ENCODE measurements around the gene VSTM1.
"Not testable (repeated sequence)": the region's sequence is repeated elsewhere in the genome, so short reads cannot be mapped to it uniquely, and the experiment has no call there.

The VSTM1 gene

GRCh38 chr19:54063350-54064116 is at the start of gene VSTM1:
Gene VSTM1 (minus strand): TSS chr19:54063897. CDS start chr19:54063777, 120 bp downstream.
- DNase-seq (ENCODE audit: low spot score): no peak

- DNase-seq (ENCODE audit: low spot score): no peak
These were observed 46.0 kb upstream of the VSTM1 start for GRCh38 chr19:54109651-54110050.

- no peak for DNase-seq (ENCODE audit: low spot score)
These were observed 44.8 kb upstream of the VSTM1 start for GRCh38 chr19:54108496-54108895.

- no peak for DNase-seq (ENCODE audit: low spot score)
These were observed 44.3 kb upstream of the VSTM1 start for GRCh38 chr19:54107876-54108490.

- no peak for DNase-seq (ENCODE audit: low spot score)
These were observed 43.0 kb upstream of the VSTM1 start for GRCh38 chr19:54106716-54107115.

- no peak for DNase-seq (ENCODE audit: low spot score)
These were observed 42.1 kb upstream of the VSTM1 start for GRCh38 chr19:54105796-54106195.

GRCh38 chr19:54104998-54105715 is 41.5 kb upstream of the VSTM1 start:
- no peak for DNase-seq (ENCODE audit: low spot score)

GRCh38 chr19:54102421-54103169 is 38.9 kb upstream of the VSTM1 start, which contains the start of gene NDUFA3:
Gene NDUFA3 (plus strand): TSS chr19:54102855. CDS start chr19:54102879, 24 bp downstream.
- peak; percentile 97 for DNase-seq (ENCODE audit: low spot score)

- peak; percentile 40 for DNase-seq (ENCODE audit: low spot score)
These were observed 36.9 kb upstream of the VSTM1 start, which contains the start of gene OSCAR for GRCh38 chr19:54100561-54100960. Gene OSCAR (minus strand): TSS chr19:54100803. CDS start chr19:54100792, 11 bp downstream.

- not testable (repeated sequence) for DNase-seq (ENCODE audit: low spot score)
These were observed 36.2 kb upstream of the VSTM1 start for GRCh38 chr19:54099903-54100255.

- no peak for DNase-seq (ENCODE audit: low spot score)
These were observed 35.6 kb upstream of the VSTM1 start for GRCh38 chr19:54099190-54099902.

GRCh38 chr19:54096617-54097106 is 33.0 kb upstream of the VSTM1 start:
- DNase-seq (ENCODE audit: low spot score): peak; percentile 11

- DNase-seq (ENCODE audit: low spot score): not testable (repeated sequence)
These were observed 32.3 kb upstream of the VSTM1 start for GRCh38 chr19:54095859-54096616.

- DNase-seq (ENCODE audit: low spot score): no peak
These were observed 31.6 kb upstream of the VSTM1 start for GRCh38 chr19:54095136-54095858.

GRCh38 chr19:54094426-54095000 is 30.8 kb upstream of the VSTM1 start:
- DNase-seq (ENCODE audit: low spot score): no peak

GRCh38 chr19:54084410-54084809 is 20.7 kb upstream of the VSTM1 start:
- DNase-seq (ENCODE audit: low spot score): no peak

GRCh38 chr19:54081032-54081431 is 17.3 kb upstream of the VSTM1 start, which contains the start of gene TARM1:
Gene TARM1 (minus strand): TSS chr19:54081365. CDS start chr19:54081340, 25 bp downstream.
- no peak for DNase-seq (ENCODE audit: low spot score)

- peak; percentile 19 for DNase-seq (ENCODE audit: low spot score)
These were observed 13.6 kb upstream of the VSTM1 start for GRCh38 chr19:54077334-54077733.

GRCh38 chr19:54074851-54075250 is 11.2 kb upstream of the VSTM1 start:
- no peak for DNase-seq (ENCODE audit: low spot score)

All from pons (tissue), 1 donor.